Renal cortex interstitium (tissue), 11 donors: ENCODE measurements around the gene TDG. TPM values are rescaled to one million over a fixed set of nuclear protein-coding genes. Genes with fewer than 3 reads are reported as not detected.

ENCODE experiments used
- DNase-seq, 11 donors: peaks; one replicate each; pipeline ENCODE4 v3.0.0-alpha.2; 2013; ENCODE audit warnings: low read depth in 9 of 11, low spot score in 4 of 11; ENCODE audit errors: extremely low read depth in 1 of 11
- polyA plus RNA-seq, 3 donors: library from polyadenylated mRNA; unstranded; fragments of 120-200 nt; gene quantifications; one replicate each; pipeline ENCODE4 v1.2.1, GENCODE V29; 2013; ENCODE audit not compliant: insufficient read length in 3 of 3

TDG gene
- polyA plus RNA-seq, 3 donors: 51.1 to 64.6 (median 53.0) TPM

DNA sequence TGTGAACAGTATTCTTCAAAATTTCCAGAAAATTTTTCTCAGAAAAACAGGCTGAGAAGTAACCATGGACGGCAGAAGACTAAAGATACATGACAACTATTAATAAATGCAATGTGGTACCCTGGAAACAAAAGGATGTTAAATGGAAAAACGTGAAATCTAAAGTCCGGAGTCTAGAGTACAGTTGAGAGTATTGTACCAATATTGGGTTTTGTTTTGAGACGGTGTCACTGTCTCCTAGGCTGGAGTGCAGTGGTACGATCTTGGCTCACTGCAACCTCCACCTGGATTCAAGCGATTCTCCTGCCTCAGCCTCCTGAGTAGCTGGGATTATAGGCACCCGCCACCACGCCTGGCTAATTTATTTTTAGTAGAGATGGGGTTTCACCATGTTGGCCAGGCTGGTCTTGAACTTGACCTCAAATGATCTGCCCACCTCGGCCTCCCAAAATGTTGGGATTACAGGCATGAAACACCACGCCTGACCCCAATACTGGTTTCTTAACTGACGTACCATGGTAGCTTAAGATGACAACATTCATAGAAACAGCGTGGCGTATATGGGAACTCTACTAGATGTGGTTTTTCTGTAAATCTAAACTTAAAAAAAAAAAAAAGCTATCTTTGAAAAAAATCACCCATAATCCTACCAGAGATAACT is 16.8 kb upstream of the TDG start:
- no peak for DNase-seq

DNA sequence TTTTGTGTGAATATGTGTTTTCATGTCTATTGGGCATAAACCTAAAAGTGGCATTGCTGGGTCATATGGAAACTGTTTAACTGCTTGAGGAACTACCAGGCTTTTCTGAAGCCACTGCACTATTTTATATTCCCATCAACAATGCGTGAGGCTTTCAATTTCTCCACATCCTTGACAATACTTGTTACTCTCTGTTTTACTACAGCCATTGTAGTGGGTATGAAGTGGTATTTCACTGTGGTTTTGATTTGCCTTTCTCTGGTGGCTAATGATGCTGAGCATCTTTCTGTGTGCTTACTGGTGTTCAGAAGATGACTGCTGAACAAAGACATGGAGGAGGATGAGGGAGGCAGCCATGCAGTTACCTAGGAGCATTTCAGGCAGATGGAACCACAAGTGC is 13.2 kb upstream of the TDG start:
- DNase-seq: no peak

DNA sequence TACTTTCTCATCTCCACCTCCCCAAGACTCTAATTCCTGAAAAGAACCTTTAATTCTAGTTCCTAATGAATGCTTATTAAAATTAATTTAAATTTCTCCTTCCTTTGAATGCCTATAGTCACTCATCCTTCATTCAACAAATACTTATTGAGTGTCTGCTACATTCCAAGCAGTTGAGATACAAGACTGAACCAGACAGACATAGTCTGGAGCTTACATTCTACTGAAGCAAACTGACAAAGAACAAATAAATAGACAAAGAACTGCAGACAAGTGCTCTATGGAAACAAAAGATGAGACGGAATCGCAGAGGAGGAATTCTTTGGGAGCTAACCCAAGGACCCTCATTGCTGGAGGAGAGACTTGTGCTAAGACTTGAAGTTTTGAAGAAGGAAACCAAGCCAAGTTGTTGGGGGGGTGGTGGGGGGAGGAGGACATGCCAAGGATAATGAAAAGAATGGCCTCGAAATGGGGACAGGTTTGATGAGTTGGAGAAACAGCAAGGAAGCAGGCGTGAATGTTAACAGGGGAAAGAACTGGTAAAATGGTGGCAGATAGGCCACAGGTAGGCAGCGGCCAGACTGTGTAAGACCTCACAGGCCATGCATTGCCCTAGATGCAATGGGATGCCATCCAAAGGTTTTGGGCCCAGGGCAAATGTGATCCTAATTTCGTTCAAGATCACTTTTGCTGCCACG is 9.7 kb upstream of the TDG start:
- no peak for DNase-seq

DNA sequence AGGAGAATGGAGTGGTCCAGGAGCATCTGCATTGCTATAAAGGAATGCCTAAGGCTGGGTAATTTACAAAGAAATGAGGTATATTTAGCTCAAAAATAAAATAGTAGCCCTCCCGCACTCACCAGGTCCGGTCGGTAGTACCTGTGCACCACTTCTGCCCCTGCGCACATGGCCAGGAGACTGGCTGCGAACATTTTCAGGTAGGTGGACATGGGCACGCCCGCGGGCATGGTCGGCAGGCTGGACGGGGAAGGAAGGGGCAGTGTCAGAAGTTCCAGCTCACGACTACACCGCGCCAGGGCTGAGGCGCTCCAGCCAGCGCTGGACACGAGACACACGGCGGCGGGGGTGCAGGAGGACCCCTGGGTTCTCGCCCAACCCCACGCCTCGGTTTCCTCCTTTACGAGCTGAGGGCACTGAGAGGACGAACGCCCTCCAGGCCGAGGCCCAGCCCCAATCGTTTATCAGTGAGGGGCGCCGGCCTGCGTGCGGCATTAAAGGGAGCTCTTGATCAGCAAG is 9.1 kb upstream of the TDG start:
- DNase-seq: peak in 1 of 11 donors; percentile 55

DNA sequence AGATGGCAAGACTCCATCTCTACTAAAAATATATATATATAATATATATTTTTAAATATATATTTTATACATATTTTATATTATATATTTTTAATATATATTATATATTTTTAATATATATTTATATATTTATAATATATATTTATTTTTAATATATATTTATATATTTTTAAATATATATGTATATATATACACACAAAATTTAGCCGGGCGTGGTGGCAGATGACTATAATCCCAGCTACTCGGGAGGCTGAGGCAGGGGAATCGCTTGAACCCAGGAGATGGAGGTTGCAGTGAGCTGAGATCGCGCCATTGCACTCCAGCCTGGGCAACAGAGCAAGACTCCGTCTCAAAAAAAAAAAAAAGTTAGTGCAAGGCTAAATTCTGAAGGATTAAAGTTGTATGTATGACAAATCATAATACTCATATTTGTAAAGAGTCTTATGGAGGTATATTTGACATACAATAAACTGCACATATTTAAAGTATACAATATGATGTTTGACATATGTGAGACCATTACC is 7.7 kb upstream of the TDG start:
- DNase-seq: no peak

DNA sequence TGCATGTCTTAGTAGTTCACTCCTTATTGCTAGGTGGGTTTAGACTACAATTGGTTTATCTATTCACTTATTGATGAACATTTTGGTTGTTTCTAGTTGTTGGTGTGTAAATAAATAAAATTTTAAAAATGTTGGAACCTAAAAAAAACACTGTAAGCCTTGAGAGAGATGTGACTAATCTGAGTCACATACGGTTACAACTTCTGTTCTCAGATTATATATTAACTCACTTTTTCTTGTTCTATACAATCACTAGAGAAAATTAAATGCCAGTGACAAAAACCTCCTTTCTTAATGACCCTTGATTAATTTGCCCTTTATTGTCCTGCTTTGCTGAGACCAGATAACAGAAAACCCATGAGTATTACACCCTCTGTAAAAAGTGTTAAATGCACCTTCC is 7.1 kb upstream of the TDG start:
- no peak for DNase-seq

DNA sequence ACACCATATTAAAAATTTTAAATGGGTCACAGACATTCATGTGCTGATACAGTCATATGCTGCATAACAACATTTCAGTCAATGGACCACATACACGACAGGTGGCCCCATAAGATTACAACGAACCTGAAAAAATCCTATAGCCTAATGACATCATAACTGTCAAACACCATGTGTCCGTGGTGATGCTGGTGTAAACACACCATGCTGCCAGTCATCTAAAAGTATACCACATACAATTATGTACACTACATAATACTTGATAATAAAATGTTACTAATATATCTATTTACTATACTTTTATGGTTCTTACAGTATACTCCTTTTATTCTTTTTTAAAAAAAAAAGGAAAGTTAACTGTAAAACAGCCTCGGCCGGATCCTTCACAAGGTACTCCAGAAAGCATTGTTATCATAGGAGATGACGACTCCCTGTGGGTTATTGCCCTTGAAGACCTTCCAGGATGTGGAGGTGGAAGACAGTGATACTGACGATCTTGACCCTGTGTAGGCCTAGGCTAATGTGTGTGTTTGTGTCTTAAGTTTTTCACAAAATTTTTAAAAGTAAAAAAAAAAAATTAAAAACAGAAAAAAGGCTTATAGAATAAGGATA is 5.0 kb upstream of the TDG start:
- DNase-seq: no peak

DNA sequence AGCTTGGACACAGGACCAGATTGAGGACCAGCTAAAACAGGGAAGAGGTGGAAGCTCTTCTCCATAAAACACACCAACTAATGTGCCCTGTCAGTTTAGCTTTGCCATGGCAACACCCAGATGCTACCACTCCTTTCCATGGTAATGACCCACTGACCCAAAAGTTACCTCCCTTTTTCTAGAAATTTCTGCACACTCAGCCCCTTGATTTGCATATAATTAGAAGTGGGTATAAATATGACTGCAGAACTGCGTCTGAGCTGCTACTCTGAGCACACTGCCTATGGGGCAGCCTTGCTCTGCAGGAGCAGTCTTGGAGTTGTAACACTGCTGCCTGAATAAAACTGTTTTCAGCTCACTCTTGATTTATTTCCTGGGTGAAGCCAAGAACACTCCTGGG is 3.2 kb upstream of the TDG start:
- no peak for DNase-seq

DNA sequence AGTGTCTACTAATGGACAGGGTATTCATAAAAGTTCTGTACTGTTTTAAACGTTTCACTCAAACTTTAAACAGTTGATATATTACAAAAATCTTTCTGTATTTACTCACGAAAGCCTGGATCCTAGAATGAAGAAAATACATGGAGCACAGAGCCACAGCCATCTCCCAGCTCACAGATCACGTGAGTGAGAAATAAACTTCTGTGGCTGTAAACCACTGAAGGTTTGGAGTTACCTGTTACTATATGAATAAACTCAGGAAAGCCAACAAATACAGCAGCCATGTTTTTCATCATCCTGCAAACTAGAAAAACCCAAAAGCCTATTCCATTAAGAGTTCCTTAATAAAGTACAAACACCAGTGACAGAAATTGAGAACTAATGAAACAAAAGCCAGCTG is 867 bp upstream of the TDG start:
- DNase-seq: no peak

DNA sequence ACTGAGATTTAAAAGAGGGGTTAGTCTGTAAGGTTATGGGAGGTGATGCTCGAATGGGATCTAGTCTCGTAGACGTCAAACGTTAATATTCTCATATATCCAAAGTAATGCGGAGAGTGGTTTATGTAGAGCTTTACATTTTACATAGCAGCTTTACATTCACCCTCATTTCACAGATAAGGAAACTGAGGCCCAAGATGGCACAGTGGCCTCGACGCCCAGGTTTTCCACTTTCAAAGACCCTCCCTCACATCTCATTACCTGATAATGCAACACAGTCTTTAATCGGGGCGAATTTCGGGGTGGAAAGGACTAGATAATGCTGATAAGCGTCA is 450 bp upstream of the TDG start:
- no peak for DNase-seq

DNA sequence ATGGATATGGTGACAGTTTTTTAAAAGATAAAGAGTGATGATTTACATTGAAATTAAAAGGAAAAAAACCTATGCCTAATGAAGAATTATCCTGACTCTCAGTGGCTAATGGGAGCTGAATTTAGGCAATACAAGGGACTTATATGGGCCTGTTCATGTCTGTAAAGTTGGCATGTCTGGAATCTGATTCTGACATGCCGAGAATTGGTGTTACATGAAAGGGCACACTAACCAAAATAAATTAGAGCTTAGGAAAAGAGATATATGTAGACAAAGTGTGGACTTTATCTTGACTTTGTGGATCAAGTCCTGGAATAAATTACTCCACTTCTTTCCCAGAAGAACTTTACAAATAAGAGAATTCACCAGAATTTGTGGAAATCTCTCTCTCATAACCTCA is 1.1 kb downstream of the TDG start:
- no peak for DNase-seq

DNA sequence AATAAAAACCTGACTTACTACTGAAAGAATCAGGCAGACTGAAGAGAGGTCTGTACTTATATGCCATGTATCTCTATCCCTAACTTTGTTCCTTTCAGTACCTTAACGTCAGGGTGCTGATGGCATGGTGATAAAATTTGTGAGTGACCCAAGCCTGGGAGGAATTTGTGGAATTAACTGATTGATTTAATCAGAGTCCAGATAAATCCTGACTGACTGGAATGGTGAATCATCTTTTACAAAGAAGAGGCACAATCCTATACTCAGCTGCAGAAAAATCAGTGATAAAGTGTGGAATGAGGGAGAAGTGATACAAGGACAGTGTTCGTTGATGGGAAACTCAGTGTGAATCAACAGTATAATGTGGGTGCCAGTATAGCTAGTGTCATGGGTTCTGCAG is 3.7 kb downstream of the TDG start:
- DNase-seq: no peak

DNA sequence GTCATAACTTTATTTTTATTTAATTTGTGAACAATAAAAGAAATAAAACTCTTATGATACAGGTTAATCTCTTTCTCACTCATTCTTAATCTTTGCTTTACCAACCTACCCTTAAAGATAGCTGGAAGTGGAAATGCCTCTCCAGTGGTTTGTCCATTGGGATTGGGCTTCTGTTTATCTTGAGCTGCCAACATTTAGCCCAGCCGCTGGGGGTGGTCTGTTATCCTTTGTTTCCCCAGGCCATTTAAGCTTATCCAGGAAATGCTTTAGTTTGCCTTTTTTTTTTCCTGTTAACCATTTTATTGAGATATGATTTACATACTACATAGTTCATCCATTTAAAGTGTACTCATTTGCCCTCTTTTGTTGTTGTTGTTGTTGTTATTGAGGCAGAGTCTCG is 8.2 kb downstream of the TDG start:
- DNase-seq: no peak

DNA sequence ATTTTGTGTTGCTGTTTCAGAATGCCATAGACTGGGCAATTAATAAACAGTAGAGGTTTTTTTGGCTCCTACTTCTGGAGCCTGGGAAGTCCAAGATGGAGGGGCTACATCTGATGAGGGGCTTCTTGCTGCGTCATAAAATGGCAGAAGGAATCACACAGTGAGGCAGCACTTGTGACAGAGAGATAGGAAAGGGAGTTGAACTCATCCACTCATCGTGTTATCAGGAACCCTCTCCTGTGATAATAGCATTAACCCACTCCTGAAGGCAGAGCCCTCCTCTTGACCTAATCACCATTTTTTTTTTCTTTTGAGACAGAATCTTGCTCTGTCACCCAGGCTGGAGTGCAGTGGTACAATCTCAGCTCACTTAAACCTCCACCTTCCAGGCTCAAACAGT is 9.7 kb downstream of the TDG start:
- no peak for DNase-seq

DNA sequence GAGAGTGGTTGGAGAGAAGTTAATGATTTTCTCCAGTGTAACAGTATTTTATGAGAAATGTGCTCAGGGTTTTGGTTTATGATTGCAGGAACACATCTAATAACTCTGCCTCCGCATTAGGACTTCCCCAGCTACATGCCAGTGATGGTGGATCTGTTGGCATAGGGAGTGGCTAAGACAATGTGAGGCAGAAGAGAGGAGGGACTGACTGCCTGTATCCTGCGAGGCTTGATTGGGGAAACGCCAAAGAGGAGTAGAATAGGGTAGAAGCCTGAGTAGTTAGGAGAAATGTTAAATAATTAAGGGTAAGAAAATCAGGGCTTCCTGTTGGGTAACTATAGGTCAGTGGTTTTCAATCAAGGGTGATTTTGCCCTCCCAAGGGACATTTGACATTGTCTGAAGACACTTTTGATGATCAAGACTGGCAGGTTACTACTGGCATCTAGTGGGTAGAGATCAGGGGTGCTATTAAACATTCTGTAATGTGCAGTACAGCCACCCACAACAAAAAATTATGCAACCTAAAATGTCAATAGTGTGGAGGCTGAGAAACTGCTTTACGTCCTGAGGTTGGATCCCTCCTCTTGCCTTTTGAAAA is 12.8 kb downstream of the TDG start:
- no peak for DNase-seq

DNA sequence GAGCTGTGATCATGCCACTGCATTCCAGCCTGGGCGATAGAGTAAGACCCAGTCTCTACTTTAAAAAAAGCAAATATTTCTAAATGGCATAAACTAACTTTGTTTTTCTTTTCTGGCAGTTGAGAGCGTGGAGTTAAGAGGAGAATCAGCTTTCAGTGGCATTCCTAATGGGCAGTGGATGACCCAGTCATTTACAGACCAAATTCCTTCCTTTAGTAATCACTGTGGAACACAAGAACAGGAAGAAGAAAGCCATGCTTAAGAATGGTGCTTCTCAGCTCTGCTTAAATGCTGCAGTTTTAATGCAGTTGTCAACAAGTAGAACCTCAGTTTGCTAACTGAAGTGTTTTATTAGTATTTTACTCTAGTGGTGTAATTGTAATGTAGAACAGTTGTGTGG is 21.2 kb downstream of the TDG start:
- DNase-seq: no peak

DNA sequence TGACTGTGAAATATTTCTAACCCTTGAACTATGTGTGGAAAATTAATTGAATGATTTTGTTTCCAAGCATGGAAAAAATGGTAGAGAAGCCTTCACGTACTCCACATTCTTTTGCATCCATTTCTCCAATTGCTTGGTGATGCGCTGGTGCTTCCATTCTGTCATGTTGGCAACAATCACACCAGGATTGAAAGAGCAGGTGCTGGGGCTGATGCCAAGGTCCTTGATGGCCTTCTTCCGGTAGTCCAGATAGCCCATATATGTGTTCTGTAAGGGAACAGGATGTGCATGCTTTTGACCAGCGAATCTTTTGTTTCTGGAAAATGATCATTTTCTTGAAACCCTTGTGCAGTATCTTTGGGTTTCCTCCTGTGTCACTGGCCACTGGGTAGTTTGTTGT is 28.6 kb downstream of the TDG start:
- DNase-seq: no peak

DNA sequence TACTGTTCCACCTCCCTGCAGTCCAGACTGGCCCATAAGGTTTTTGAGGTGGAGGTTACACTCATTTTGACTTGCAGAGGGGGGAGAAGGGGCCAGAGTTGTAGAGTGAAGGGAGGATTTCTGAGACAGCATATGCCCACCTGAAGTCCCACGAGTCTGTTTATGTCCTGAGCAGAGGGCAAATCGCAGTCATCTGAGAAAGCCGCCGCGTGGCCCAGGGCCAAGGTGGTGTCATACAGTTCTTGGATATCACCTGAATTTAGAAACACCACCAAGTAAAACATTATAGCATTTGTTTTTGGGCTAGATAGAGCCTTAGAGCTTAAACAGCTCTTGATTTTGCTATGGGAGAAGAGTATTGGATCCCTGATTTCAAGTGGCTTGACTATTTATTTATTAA is 30.9 kb downstream of the TDG start:
- DNase-seq: no peak

DNA sequence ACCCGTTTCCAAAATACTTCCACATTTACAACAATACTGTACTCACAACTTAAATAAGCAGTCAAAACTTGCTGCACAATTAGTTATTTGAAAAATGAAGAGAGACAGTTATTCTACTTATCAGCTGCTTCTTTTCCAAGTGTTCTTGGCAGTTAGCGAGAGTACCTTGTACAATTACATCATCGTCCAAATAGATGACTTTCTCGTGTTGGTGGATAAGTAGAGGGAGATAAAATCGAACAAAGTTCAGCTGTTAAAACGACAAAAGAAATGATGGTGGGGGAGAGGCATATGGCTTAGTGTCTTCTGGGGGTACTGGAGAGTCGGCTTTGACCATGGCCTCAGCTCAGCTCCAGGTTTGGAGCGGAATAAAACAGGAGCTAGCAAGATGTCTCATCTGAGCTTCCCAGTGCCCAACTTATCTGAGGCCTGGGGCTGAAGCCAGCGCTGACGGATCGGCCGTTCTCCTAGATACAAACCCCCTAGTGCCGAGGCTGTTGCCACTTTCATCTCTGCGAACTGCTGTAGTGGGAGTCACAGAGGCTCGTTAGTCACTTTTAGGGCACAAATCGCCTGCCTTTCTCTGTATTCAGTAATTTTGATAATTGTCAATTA is 31.7 kb downstream of the TDG start:
- no peak for DNase-seq

DNA sequence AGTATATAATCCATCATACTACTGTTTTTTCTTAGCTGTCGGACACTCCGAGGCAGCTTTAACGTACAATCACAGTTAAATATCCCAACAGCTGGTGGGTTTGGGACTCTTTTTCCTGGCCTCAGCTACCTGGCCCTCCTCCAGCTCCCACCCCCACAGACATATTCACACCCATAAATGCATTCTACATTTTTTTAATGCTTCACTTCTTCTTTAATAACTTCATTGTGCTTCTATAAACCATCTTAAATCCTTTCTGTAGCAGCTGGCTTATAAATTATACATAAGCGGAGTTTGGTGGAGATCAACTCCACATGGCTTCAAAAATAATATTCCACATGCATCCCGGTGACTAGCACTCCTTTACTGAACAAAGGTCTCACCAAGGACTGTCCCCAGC is 33.3 kb downstream of the TDG start:
- no peak for DNase-seq
